Esophagus squamous epithelium (tissue), 5 donors: Measurements from ENCODE around the gene TMEM87B. TPM values are rescaled to one million over a fixed set of nuclear protein-coding genes. Genes with fewer than 3 reads are reported as not detected.

Source experiments
- DNase-seq: peaks from one replicate; lab custom pipeline; 2025; lab: John Stamatoyannopoulos, UW
- H3K27ac ChIP-seq, 4 donors: fragments of 200-600 bp; sonication (generic); one replicate each; pipeline ENCODE4 v1.5.1; 2016 to 2019; ENCODE audit warnings: mild to moderate bottlenecking in 1 of 4
- H3K27me3 ChIP-seq, 4 donors: fragments of 200-600 bp; sonication (generic); 1 replicate in 3 of 4; 2 replicates in 1 of 4; pipeline versions ENCODE4 v1.5.1 to v1.6.0; 2017 to 2021; ENCODE audit warnings: antibody characterized with exemption in 1 of 4
- H3K36me3 ChIP-seq, 3 donors: fragments of 200-600 bp; sonication (generic); one replicate each; pipeline ENCODE4 v1.5.1; 2016 to 2019
- H3K4me1 ChIP-seq, 3 donors: fragments of 200-600 bp; sonication (generic); one replicate each; pipeline ENCODE4 v1.5.1; 2017 to 2019
- H3K4me3 ChIP-seq, 4 donors: fragments of 200-600 bp; sonication (generic); 1 replicate in 3 of 4; 2 replicates in 1 of 4; pipeline ENCODE4 v1.5.1; 2016 to 2019; ENCODE audit warnings: mild to moderate bottlenecking in 2 of 4, moderate library complexity in 1 of 4
- H3K9me3 ChIP-seq, 3 donors: fragments of 200-600 bp; sonication (generic); one replicate each; pipeline ENCODE4 v1.5.1; 2016 to 2019
- POLR2A ChIP-seq, 4 donors: fragments of 450-650 bp; IDR thresholded peaks; one replicate each; pipeline ENCODE4 v1.6.1; 2017; ENCODE audit warnings: antibody characterized with exemption in 4 of 4, mild to moderate bottlenecking in 4 of 4, moderate library complexity in 3 of 4
- WGBS, 2 donors: methylation state at CpG; one replicate each; pipeline ENCODE4 v1.1.5; 2018; 5-methylcytosine and 5-hydroxymethylcytosine counted together
- intact Hi-C: fragments of 100-400 bp; cut with DNase I; formaldehyde crosslinking; loops from one replicate; pipeline ENCODE4 v1.15.0; 2022
- total RNA-seq, 4 donors: library from RNA; depleted of rRNA; stranded (reverse); fragments of >200 nt; gene quantifications; one replicate each; pipeline ENCODE4 v1.1.0, GENCODE V29; 2016
- TF ChIP-seq, protein P1 (sequence below), 6 experiments: fragments of 450-650 bp in 4 of 6; fragments of 200-600 bp in 2 of 6; sonication (generic) in 2 of 6; IDR thresholded peaks; one replicate each; pipeline ENCODE4 v1.5.1; 2016 to 2019; ENCODE audit warnings: antibody characterized with exemption in 6 of 6, mild to moderate bottlenecking in 4 of 6, moderate library complexity in 4 of 6
- donor health status: DM: yes; HTN: yes; CAD: no.

TMEM87B gene
- total RNA-seq, 4 donors from 2014 or later, result 17.7 to 30.0 (median 23.6) TPM

DNA sequence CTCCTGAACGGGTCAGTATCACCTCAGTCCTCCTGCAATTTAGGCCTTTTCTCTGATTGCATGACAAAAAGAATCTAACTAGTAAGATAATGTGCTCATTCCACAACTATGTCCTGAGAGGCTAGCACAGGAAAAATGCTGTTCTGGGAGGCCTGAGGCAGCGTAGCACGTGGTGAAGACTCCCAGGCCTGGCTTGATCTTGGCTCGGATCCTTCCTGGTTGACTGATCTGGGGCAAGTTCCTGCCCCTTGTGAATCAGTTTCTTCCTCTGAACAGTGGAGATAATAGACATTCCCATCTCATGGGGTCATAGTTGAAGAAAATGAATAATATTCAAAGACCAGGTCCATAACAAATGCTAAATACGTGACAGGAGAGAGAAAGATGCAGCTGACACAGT lies 95.4 kb downstream of the TMEM87B start:
- intact Hi-C loops, result no loop called here
- Histone ChIP-seq H3K4me3 (no peak overlapping the region), H3K27ac (peak overlapping the region in 2 of 4 donors; percentile 33 to 45), H3K27me3 (no peaks in the 10 kb centered on the region), H3K4me1 (peaks cover 0 to 3% (median 0%) of the 10 kb centered on the region in 3 donors), H3K9me3 (no peaks in the 10 kb centered on the region), H3K36me3 (no peaks in the 10 kb centered on the region)
- DNase-seq, result no peak
- TF ChIP-seq, protein P1, sequence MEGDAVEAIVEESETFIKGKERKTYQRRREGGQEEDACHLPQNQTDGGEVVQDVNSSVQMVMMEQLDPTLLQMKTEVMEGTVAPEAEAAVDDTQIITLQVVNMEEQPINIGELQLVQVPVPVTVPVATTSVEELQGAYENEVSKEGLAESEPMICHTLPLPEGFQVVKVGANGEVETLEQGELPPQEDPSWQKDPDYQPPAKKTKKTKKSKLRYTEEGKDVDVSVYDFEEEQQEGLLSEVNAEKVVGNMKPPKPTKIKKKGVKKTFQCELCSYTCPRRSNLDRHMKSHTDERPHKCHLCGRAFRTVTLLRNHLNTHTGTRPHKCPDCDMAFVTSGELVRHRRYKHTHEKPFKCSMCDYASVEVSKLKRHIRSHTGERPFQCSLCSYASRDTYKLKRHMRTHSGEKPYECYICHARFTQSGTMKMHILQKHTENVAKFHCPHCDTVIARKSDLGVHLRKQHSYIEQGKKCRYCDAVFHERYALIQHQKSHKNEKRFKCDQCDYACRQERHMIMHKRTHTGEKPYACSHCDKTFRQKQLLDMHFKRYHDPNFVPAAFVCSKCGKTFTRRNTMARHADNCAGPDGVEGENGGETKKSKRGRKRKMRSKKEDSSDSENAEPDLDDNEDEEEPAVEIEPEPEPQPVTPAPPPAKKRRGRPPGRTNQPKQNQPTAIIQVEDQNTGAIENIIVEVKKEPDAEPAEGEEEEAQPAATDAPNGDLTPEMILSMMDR (IDR thresholded peaks at IDR 0.05), result no peak
- TF ChIP-seq POLR2A (IDR thresholded peaks at IDR 0.05), result no peak
- WGBS, 2 donors, result 51 to 64% methylated on average over 3 to 5 of the region's 5 CpGs

DNA sequence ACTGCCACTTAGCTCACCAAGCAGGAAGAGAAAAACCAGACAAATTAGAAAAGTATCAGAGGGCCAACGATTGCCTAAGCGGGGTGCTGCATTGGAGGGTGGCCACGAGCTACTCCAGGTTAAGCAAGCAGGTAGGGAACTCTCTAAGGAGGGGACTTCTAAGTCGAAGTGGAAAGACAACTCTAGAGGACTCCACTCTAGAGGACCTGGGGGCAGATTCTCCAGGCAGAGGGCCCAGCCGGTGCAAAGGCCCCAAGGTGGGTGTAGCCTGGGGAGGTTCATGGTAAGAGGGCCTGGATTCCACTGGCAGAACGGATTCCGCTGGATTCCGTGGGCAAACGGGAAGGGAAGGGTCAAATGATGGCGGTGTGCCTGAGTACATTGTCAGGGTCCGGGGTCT lies 95.8 kb downstream of the TMEM87B start:
- no peaks in the 10 kb centered on the region for H3K36me3 ChIP-seq
- intact Hi-C loops, result no loop called here
- 75 to 81% methylated on average over 11 of the region's 11 CpGs for WGBS, 2 donors
- H3K27ac ChIP-seq, result peak overlapping the region in 2 of 4 donors; percentile 33 to 45
- H3K4me1 ChIP-seq, result peaks cover 0 to 7% (median 0%) of the 10 kb centered on the region in 3 donors
- no peak overlapping the region for H3K4me3 ChIP-seq
- no peak for DNase-seq
- H3K9me3 ChIP-seq, result no peaks in the 10 kb centered on the region
- H3K27me3 ChIP-seq, result no peaks in the 10 kb centered on the region
- TF ChIP-seq POLR2A (IDR thresholded peaks at IDR 0.05), result no peak
- TF ChIP-seq, protein P1 (IDR thresholded peaks at IDR 0.05), result no peak

DNA sequence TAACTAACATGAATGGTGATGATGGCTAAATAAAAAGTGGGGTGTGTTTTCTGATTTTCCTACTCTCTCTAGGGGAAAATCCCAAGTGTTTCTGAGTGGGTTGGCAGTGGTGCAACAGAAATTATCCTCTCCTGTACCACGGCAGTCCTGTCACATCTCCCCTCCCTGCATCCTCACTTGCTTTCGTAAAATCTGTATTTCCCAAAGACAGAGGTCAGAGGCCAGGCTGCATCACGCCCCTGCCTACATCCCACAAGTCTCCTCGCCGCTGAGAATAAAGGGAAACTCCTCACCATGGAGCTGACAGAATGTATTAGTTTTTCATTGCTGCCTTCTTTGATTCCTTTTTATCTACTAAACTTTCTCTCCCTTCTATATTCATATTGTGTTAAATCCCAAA lies 96.2 kb downstream of the TMEM87B start:
- Histone ChIP-seq H3K36me3 (no peaks in the 10 kb centered on the region), H3K27ac (peak overlapping the region in 1 of 4 donors; percentile 45), H3K27me3 (no peaks in the 10 kb centered on the region), H3K4me3 (no peak overlapping the region), H3K9me3 (no peaks in the 10 kb centered on the region), H3K4me1 (peaks cover 0 to 8% (median 0%) of the 10 kb centered on the region in 3 donors)
- intact Hi-C loops, result no loop called here
- no peak for DNase-seq
- 90 to 92% methylated on average over 5 of the region's 5 CpGs for WGBS, 2 donors
- TF ChIP-seq, protein P1 (IDR thresholded peaks at IDR 0.05), result no peak
- no peak for TF ChIP-seq POLR2A (IDR thresholded peaks at IDR 0.05)

DNA sequence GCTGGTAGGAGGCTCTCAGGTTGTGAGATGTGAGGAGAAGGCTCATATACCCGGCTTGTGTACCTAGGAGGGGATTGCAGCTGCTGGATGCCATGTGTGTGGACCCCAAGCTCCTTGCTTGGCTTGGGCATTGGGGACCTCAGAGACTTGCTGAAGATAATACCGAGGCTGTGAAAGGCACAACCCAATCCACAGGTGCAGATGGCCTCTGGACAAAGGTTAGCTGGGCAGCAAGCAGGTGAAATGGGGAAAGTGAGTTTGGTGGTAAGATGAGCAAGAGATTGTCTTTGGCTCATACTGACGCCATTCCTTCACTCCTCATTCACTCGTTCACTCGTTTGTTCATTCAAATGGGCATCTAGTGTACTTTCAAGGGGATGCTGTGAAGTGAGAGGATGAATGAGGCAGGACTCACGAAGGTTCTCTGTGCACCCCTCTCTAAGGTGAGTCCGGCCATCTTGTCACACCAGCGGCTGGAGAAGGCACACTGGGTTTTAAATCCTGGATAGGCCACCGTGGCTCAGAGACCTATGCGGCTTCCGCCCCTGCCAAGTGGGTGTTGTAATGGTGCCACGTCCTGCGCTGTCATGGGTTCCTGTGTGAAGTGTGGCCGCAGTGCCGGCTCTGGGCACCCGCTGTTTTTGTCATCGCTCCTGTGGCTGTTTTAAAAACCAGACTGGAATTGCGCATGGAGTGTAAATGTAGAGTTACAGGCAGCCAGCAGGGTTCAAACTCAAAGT lies 96.8 kb downstream of the TMEM87B start:
- no peak overlapping the region for H3K27ac ChIP-seq
- DNase-seq, result no peak
- H3K9me3 ChIP-seq, result no peaks in the 10 kb centered on the region
- peaks cover 0 to 8% (median 0%) of the 10 kb centered on the region in 3 donors for H3K4me1 ChIP-seq
- WGBS, 2 donors, result 86 to 90% methylated on average over 11 to 13 of the region's 18 CpGs
- TF ChIP-seq POLR2A (IDR thresholded peaks at IDR 0.05), result no peak
- TF ChIP-seq, protein P1 (IDR thresholded peaks at IDR 0.05), result no peak
- H3K36me3 ChIP-seq, result no peaks in the 10 kb centered on the region
- H3K4me3 ChIP-seq, result no peak overlapping the region
- intact Hi-C loops, result no loop called here
- H3K27me3 ChIP-seq, result no peaks in the 10 kb centered on the region

DNA sequence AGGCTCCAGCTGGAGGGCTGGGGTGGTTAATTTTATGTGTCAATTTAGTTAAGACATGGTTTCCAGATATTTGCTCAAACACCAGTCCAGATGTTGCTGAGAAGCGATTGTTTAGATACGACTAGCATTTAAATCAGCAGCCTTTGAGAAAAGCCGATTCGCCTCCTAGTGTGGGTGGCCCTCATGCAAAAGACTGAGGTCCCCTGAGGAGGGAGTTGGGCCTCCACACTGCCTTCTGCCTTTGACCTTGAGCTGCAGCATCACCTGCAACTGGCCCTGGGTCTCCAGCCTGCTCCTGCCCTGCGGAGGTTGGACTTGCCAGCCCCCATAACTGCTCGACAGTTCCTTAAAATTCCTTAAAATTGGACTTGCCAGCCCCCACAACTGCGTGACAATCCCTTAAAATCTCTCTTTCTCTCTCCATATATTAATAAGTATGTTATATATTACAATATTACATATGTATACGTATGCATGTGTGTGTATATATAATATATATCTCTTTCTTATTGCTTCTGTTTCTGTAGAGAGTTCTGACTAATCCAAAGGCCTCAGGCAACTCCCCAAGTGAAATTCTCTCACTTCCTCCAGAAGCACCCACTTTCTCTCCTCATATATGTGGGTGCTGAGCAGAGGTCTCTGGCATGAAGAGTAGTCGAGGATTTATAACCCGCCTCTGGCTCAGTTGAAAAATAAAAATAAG lies 97.6 kb downstream of the TMEM87B start:
- no peak overlapping the region for H3K27ac ChIP-seq
- no peaks in the 10 kb centered on the region for H3K36me3 ChIP-seq
- no peaks in the 10 kb centered on the region for H3K9me3 ChIP-seq
- no peak for DNase-seq
- H3K4me3 ChIP-seq, result no peak overlapping the region
- no peaks in the 10 kb centered on the region for H3K27me3 ChIP-seq
- TF ChIP-seq POLR2A (IDR thresholded peaks at IDR 0.05), result no peak
- TF ChIP-seq, protein P1 (IDR thresholded peaks at IDR 0.05), result no peak
- intact Hi-C loops, result no loop called here
- H3K4me1 ChIP-seq, result peaks cover 0 to 8% (median 0%) of the 10 kb centered on the region in 3 donors
- 75 to 90% methylated on average over 10 of the region's 10 CpGs for WGBS, 2 donors
